ENCODE results near the gene ID2. TPM values are rescaled to one million over a fixed set of nuclear protein-coding genes. Genes with fewer than 3 reads are reported as not detected.

The ID2 gene
- total and polyA plus RNA-seq, 7 donors = 154 to 615 (median 376) TPM

DNA sequence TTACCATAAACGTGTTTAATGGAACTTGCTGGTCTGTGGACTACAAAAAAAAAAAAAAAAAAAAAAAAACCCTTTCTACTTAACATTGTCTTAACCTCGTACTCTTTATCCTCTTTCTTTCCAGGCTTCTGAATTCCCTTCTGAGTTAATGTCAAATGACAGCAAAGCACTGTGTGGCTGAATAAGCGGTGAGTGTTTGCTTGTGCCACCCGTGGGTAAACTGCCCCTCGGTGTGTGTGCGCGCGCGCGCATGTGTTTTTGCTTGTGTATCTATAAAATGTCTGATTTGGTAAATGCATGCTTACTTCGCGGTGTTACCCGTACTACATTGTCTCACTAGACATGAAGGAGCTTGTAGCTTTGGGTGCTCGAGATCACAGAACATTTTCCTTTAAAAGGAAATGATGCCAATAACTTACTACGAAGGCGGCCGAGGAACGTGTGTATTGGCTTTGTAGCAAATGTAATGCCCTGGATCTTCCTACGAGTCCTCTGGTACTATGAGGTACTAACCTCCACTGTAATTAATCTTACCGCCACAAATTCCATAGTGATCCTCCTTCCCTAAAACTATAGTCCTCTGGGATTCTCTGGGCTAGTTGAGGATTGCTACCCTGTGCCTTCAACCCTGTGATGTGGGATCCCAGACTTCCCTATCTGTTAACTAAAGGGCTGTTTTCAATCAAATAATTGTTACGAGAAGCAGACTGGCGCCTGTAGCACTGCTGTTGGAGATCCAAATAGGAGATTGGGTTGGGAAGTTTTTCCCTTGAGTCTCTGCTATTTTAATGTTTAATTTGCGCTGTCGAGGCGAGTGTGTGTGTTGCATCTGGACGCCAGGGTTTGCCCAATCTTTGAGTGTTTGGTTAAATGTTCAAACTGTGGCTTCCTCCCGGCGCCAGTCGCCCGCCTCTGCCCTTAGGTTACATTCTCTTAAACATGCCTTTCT, 1.1 kb downstream of the ID2 start:
- Histone ChIP-seq H3K9me3 (no peaks in the 10 kb centered on the region), H3K4me1 (peaks cover 0 to 39% (median 28%) of the 10 kb centered on the region in 4 donors), H3K36me3 (no peaks in the 10 kb centered on the region), H3K27me3 (no peaks in the 10 kb centered on the region), H3K4me3 (peak overlapping the region; percentile 70 to 96 (median 86)), H3K27ac (peak overlapping the region; percentile 89 to 96 (median 90))
- no peak for TF ChIP-seq CTCF (IDR thresholded peaks at IDR 0.05)
- peak; percentile 15 to 75 (median 54) for TF ChIP-seq POLR2AphosphoS5 (IDR thresholded peaks at IDR 0.05)
- WGBS, 2 donors = 0 to 1% methylated on average over 30 of the region's 30 CpGs
- peak; percentile 74 for DNase-seq
- intact Hi-C loops (cut with DNase I) = loop anchor here (5.0 to 10.0 kb wide), 2 partner anchors 378 to 536 kb away; no protein-coding TSS in a partner anchor

DNA sequence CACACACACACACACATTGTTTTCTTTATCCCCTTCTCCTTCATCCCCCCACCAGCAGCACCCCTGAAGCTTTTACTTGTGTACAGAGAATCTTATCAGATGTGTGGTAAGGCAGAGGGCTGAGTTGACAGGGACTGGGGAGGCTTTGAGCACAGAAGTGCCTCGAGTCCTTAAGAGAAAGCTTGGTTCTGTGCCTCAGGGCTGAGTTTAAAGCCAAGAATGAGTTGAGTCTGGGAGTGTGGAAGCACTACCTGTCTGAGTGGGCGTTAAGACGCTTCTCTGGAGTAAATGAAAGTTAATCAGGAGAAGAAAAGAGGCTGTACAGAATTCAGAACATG, 2.7 kb downstream of the ID2 start:
- peaks cover 0 to 30% (median 26%) of the 10 kb centered on the region in 4 donors for H3K4me1 ChIP-seq
- H3K36me3 ChIP-seq = no peaks in the 10 kb centered on the region
- no peaks in the 10 kb centered on the region for H3K27me3 ChIP-seq
- peak overlapping the region; percentile 70 to 96 (median 86) for H3K4me3 ChIP-seq
- TF ChIP-seq CTCF (IDR thresholded peaks at IDR 0.05) (no peak), POLR2AphosphoS5 (IDR thresholded peaks at IDR 0.05) (peak in 2 of 4 donors; percentile 10 to 55)
- WGBS, 2 donors = 4 to 24% methylated on average over 3 of the region's 3 CpGs
- peak overlapping the region; percentile 89 to 96 (median 90) for H3K27ac ChIP-seq
- intact Hi-C loops (cut with DNase I) = loop anchor here (2.0 to 10.0 kb wide), 3 partner anchors 380 to 1258 kb away; no protein-coding TSS in a partner anchor
- no peak for DNase-seq
- H3K9me3 ChIP-seq = no peaks in the 10 kb centered on the region

- TF ChIP-seq POLR2A (IDR thresholded peaks at IDR 0.05) (peak in 1 of 2 donors; percentile 21), CTCF (IDR thresholded peaks at IDR 0.05) (no peak), EP300 (IDR thresholded peaks at IDR 0.05) (no peak), POLR2AphosphoS5 (IDR thresholded peaks at IDR 0.05) (peak in 3 of 4 donors; percentile 33 to 55 (median 34))
- intact Hi-C loops (cut with DNase I) = loop anchor here (1.0 to 10.0 kb wide), 6 partner anchors 77 to 1588 kb away; no protein-coding TSS in a partner anchor
- peak overlapping the region; percentile 70 to 96 (median 86) for H3K4me3 ChIP-seq
Measured at GRCh38 chr2:8684878-8685696, 3.2 kb downstream of the ID2 start.

DNA sequence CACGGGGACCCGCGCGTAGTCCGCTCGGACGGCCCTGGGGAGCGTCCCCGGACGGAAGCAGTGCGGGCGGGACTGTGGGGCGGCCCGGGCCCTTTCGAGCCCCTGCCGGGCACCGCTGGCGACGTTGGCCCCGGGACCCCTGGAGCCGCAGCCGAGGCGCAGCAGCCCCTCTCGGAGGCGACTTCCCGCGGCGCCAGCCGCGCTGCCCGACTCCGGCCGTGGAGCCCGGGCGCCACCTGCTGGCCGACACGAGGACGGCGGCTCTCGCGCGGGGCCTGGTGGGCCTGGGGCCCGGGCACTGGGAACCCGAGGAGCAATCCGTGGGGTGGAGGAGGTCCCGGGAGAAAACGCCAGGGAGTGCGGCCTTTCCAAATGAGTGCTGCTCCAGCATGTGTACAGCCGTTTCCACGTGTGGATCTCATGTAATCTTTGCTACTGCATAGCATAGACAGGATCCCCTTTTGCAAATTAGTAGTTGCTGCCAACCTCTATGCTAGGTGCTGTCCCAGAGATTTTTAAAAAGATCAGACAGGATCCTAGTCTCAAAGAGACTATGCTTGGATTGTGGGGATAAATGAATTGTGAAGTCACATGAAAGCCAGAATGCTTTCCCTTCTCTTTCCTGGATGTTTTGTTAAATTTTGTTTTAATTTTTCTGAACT, 4.0 kb downstream of the ID2 start:
- peak; percentile 85 for DNase-seq
- WGBS, 2 donors = 0% methylated on average over 50 of the region's 50 CpGs
- no peaks in the 10 kb centered on the region for H3K9me3 ChIP-seq
- H3K4me1 ChIP-seq = peaks cover 0 to 17% (median 14%) of the 10 kb centered on the region in 4 donors
- no peak for TF ChIP-seq POLR2A (IDR thresholded peaks at IDR 0.05)
- no peak for TF ChIP-seq EP300 (IDR thresholded peaks at IDR 0.05)
- peak; percentile 51 to 100 (median 78) for TF ChIP-seq CTCF (IDR thresholded peaks at IDR 0.05)
- peak overlapping the region; percentile 89 to 96 (median 90) for H3K27ac ChIP-seq
- intact Hi-C loops (cut with DNase I) = loop anchor here (1.0 to 10.0 kb wide), 5 partner anchors 76 to 1589 kb away; no protein-coding TSS in a partner anchor
- no peaks in the 10 kb centered on the region for H3K36me3 ChIP-seq
- peak overlapping the region; percentile 70 to 96 (median 86) for H3K4me3 ChIP-seq
- no peaks in the 10 kb centered on the region for H3K27me3 ChIP-seq

More at GRCh38 chr2:8684878-8685696, 3.2 kb downstream of the ID2 start:
- no peaks in the 10 kb centered on the region for H3K27me3 ChIP-seq
- 1% methylated on average over 87 of the region's 87 CpGs for WGBS, 2 donors
- peak; percentile 83 for DNase-seq
- peaks cover 0 to 25% (median 20%) of the 10 kb centered on the region in 4 donors for H3K4me1 ChIP-seq
- peak overlapping the region; percentile 89 to 96 (median 90) for H3K27ac ChIP-seq
- H3K9me3 ChIP-seq = no peaks in the 10 kb centered on the region
- no peaks in the 10 kb centered on the region for H3K36me3 ChIP-seq
